Transverse colon (tissue), 4 donors: ENCODE data around the gene CLSTN2. TPM values are rescaled to one million over a fixed set of nuclear protein-coding genes. Genes with fewer than 3 reads are reported as not detected.

ENCODE experiments used
- DNase-seq: peaks from one replicate; pipeline ENCODE4 v3.0.0-alpha.2; 2019
- H3K27ac ChIP-seq, 4 donors: fragments of 200-600 bp; sonication (generic); 2 replicates each; pipeline ENCODE4 v1.5.1; 2016 to 2018; ENCODE audit warnings: inconsistent platforms in 4 of 4
- H3K27me3 ChIP-seq: fragments of 200-600 bp; sonication (generic); 2 replicates; pipeline ENCODE4 v1.5.1; 2017; ENCODE audit warnings: inconsistent platforms
- H3K36me3 ChIP-seq, 4 donors: fragments of 200-600 bp; sonication (generic); 2 replicates each; pipeline ENCODE4 v1.5.1; 2017 to 2019; ENCODE audit warnings: inconsistent platforms in 4 of 4
- H3K4me1 ChIP-seq, 4 donors: fragments of 200-600 bp; sonication (generic); 2 replicates each; pipeline ENCODE4 v1.5.1; 2017 to 2020; ENCODE audit warnings: inconsistent platforms in 4 of 4
- H3K4me3 ChIP-seq, 4 donors: fragments of 200-600 bp; sonication (generic); 1 replicate in 1 of 4; 2 replicates in 3 of 4; pipeline versions ENCODE4 v1.5.1 to v1.6.1; 2017 to 2019; ENCODE audit warnings: inconsistent platforms in 4 of 4
- H3K9me3 ChIP-seq, 2 donors: fragments of 200-600 bp; sonication (generic); 2 replicates each; pipeline ENCODE4 v1.5.1; 2017 to 2019; ENCODE audit warnings: inconsistent platforms in 2 of 2
- CTCF ChIP-seq, 5 experiments: fragments of 200-600 bp in 3 of 5; fragments of 450-650 bp in 2 of 5; sonication (generic) in 3 of 5; IDR thresholded peaks; 1 replicate in 2 of 5; 2 replicates in 3 of 5; pipeline ENCODE4 v1.5.1; 2016 to 2017; ENCODE audit warnings: antibody characterized with exemption in 5 of 5, inconsistent platforms in 3 of 5, mild to moderate bottlenecking in 2 of 5, moderate library complexity in 1 of 5
- EP300 ChIP-seq: sonication (generic); formaldehyde crosslinking; IDR thresholded peaks from one replicate; pipeline ENCODE4 v1.6.1; 2017; ENCODE audit warnings: antibody characterized with exemption, low read depth
- POLR2A ChIP-seq: fragments of 450-650 bp; IDR thresholded peaks from one replicate; pipeline ENCODE4 v1.6.1; 2016; ENCODE audit warnings: antibody characterized with exemption, mild to moderate bottlenecking, moderate library complexity
- POLR2AphosphoS5 ChIP-seq, 3 donors: sonication (generic); formaldehyde crosslinking; IDR thresholded peaks; one replicate each; pipeline ENCODE4 v1.6.1; 2016; ENCODE audit warnings: antibody characterized with exemption in 3 of 3
- WGBS, 2 donors: methylation state at CpG; one replicate each; pipeline ENCODE4 v1.1.5; 2018; ENCODE audit warnings: low coverage in 1 of 2; 5-methylcytosine and 5-hydroxymethylcytosine counted together
- in situ Hi-C, 4 donors: fragments of 200-750 bp; cut with MboI; loops; one replicate each; pipeline versions ENCODE4 v1.15.0 to v1.15.1; 2017; ENCODE audit warnings: low sequenced_read_pairs in 3 of 4, low pct_ligation_motif_present in 1 of 4, low pct_unique_long_range_greater_than_20kb in 1 of 4
- intact Hi-C: fragments of 100-400 bp; cut with DNase I; formaldehyde crosslinking; loops from one replicate; pipeline ENCODE4 v1.15.1; 2023; ENCODE audit warnings: low total_unique reads
- total RNA-seq, 4 donors: library from RNA; depleted of rRNA; stranded (reverse); fragments of >200 nt; gene quantifications; one replicate each; pipeline ENCODE4 v1.1.0, GENCODE V29; 2016

Gene CLSTN2
- total RNA-seq, 4 donors from 2014 or later: 0.60 to 9.0 (median 2.2) TPM

DNA sequence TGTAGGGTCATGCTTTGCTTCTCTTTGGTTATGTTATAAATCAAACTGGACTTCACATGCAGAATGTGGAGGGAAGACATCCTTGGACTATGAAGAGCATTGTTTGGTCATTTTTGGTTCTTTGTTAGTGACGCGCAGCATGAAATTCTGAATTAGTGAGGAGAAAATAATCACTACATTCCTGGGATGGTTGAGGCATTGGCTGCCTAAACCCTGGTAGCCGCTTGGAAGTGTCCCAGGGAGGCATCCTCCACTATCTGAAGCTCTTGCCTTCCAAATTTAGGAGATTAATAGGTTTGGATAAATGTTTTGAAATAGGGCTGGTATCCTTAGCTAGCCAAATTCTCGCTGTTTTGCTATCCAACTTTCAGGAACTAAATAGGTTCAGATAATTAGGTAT lies 96.2 kb downstream of the CLSTN2 start:
- H3K9me3 ChIP-seq: no peaks in the 10 kb centered on the region
- TF ChIP-seq POLR2A: no peak
- no peak for TF ChIP-seq EP300
- no peak for TF ChIP-seq POLR2AphosphoS5 (IDR thresholded peaks at IDR 0.05)
- TF ChIP-seq CTCF (IDR thresholded peaks at IDR 0.05): no peak
- in situ Hi-C loops: no loop called here
- intact Hi-C loops: no loop called here
- no peak overlapping the region for H3K27ac ChIP-seq
- no peaks in the 10 kb centered on the region for H3K36me3 ChIP-seq
- no peaks in the 10 kb centered on the region for H3K4me1 ChIP-seq
- no peak overlapping the region for H3K4me3 ChIP-seq
- H3K27me3 ChIP-seq: no peaks in the 10 kb centered on the region
- WGBS, 2 donors: 67 to 81% methylated on average over 2 to 4 of the region's 4 CpGs
- DNase-seq: no peak

DNA sequence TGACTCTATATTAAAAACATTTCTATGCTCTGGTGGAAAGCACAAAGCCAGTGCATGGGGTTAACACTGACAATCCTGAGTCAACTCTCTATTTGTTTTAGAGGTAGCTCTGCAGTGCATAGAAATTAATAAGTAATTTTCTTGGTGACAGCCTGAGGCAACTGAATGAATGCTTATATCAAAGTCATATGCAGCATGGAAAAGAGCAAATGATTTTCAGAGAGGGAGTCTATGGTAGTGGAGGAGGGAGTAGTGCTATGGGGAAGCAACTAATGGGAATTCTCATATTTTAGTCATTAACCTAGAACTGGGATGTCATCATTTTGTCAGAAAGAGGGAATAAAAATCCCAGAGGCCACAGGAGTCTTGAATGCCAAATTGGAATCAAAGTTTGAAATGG lies 99.1 kb downstream of the CLSTN2 start:
- no peak for DNase-seq
- Histone ChIP-seq H3K27me3 (no peaks in the 10 kb centered on the region), H3K27ac (no peak overlapping the region), H3K36me3 (no peaks in the 10 kb centered on the region), H3K4me1 (no peaks in the 10 kb centered on the region), H3K9me3 (no peaks in the 10 kb centered on the region), H3K4me3 (no peak overlapping the region)
- TF ChIP-seq POLR2A (no peak), EP300 (no peak), CTCF (IDR thresholded peaks at IDR 0.05) (no peak), POLR2AphosphoS5 (IDR thresholded peaks at IDR 0.05) (no peak)
- in situ Hi-C loops (no loop called here), intact Hi-C loops (no loop called here)

DNA sequence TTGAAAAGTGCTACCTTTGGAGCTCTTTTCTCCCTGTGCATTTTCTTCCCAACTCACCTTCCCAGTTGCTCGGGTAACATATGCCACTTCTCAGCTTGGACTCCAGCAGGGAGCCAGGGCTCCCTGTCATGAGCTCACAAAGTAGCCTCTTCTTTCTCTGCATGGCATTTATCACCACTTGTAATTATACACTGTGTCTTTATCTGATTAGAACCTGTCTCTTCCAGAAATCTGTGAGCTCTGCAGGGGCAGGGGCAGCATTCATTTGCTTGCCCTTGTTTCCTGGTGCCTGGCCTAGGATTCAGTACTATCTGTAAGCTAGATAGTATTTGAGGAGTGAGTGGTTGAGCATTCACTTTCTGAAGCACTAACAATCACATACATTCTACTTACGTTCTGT lies 100.9 kb downstream of the CLSTN2 start:
- Histone ChIP-seq H3K4me1 (no peaks in the 10 kb centered on the region), H3K27me3 (no peaks in the 10 kb centered on the region), H3K4me3 (no peak overlapping the region), H3K9me3 (no peaks in the 10 kb centered on the region), H3K27ac (no peak overlapping the region), H3K36me3 (no peaks in the 10 kb centered on the region)
- TF ChIP-seq CTCF (IDR thresholded peaks at IDR 0.05) (no peak), EP300 (no peak), POLR2A (no peak), POLR2AphosphoS5 (IDR thresholded peaks at IDR 0.05) (no peak)
- in situ Hi-C loops: no loop called here
- WGBS, 2 donors: 46 to 59% methylated on average over 2 of the region's 2 CpGs
- DNase-seq: no peak
- intact Hi-C loops: no loop called here

DNA sequence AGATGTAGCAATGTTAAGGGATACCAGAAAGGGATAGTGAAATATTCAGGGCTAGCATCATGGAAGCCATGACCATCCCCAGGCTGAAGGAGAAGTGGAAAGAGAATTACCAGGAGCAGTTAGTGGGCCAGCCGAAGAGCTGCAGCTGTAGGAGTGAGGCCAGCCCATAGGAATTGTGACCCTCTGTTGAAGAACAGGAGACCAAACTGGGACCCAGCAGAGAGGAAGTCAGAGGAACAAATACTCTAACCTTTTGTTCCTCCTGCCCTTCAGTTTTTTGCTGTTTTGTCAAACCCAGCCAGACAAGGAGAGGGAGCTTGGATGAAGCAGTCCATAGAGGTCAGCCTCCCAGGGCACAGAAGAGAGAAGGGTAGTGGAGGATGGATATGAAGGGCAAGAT lies 115.4 kb downstream of the CLSTN2 start:
- no peak for DNase-seq
- no peak for TF ChIP-seq POLR2AphosphoS5 (IDR thresholded peaks at IDR 0.05)
- no peak for TF ChIP-seq CTCF (IDR thresholded peaks at IDR 0.05)
- no peak for TF ChIP-seq POLR2A
- no peak for TF ChIP-seq EP300
- in situ Hi-C loops (no loop called here), intact Hi-C loops (no loop called here)
- H3K9me3 ChIP-seq: no peaks in the 10 kb centered on the region
- WGBS, 2 donors: 88% methylated on average over 1 of the region's 1 CpG; no CpG with 5 or more reads in 1 of the 2 donors
- no peak overlapping the region for H3K27ac ChIP-seq
- H3K4me1 ChIP-seq: peaks cover 5 to 10% (median 8%) of the 10 kb centered on the region in 4 donors
- no peaks in the 10 kb centered on the region for H3K27me3 ChIP-seq
- no peaks in the 10 kb centered on the region for H3K36me3 ChIP-seq
- no peak overlapping the region for H3K4me3 ChIP-seq
